22Rv1 (cell line): ENCODE data around the gene PIGO.

Source experiments
- H3K27ac ChIP-seq: fragments of 450-650 bp; 2 replicates; pipeline ENCODE4 v1.5.1; 2017
- CTCF ChIP-seq: fragments of 450-650 bp; IDR thresholded peaks from 2 replicates; pipeline ENCODE4 v1.5.1; 2017; ENCODE audit warnings: mild to moderate bottlenecking
- ZFX ChIP-seq: fragments of 450-650 bp; IDR thresholded peaks from 2 replicates; pipeline ENCODE4 v1.6.1; 2017; ENCODE audit warnings: antibody characterized with exemption, borderline replicate concordance

The PIGO gene

GRCh38 chr9:35110327-35110761 is 14.0 kb upstream of the PIGO start:
- TF ChIP-seq ZFX (no peak), CTCF (no peak)
- H3K27ac ChIP-seq = peak overlapping the region; percentile 92; the same call in 1 of the 2 replicates

- TF ChIP-seq ZFX = no peak
- TF ChIP-seq CTCF = no peak
- no peak overlapping the region for H3K27ac ChIP-seq
Observed at GRCh38 chr9:35108946-35109575, 12.7 kb upstream of the PIGO start.

- H3K27ac ChIP-seq = no peak overlapping the region
- TF ChIP-seq ZFX = no peak
- TF ChIP-seq CTCF = no peak
Observed at GRCh38 chr9:35108461-35108860, 12.1 kb upstream of the PIGO start.

GRCh38 chr9:35107297-35108290 is 11.2 kb upstream of the PIGO start:
- TF ChIP-seq CTCF = no peak
- TF ChIP-seq ZFX = no peak

GRCh38 chr9:35106343-35106730 is 9.9 kb upstream of the PIGO start:
- no peak for TF ChIP-seq CTCF
- no peak for TF ChIP-seq ZFX

More at GRCh38 chr9:35107297-35108290, 11.2 kb upstream of the PIGO start:
- no peak overlapping the region for H3K27ac ChIP-seq

GRCh38 chr9:35105571-35106342 is 9.4 kb upstream of the PIGO start:
- H3K27ac ChIP-seq = no peak overlapping the region
- no peak for TF ChIP-seq ZFX
- TF ChIP-seq CTCF = no peak

More at GRCh38 chr9:35106343-35106730, 9.9 kb upstream of the PIGO start:
- no peak overlapping the region for H3K27ac ChIP-seq
